B cell (primary cell): ENCODE results near the gene MVD.

Source experiments
- EZH2 ChIP-seq: IDR thresholded peaks from 2 replicates; pipeline ENCODE4 v1.6.1; 2012; ENCODE audit warnings: borderline replicate concordance, low read depth, mild to moderate bottlenecking, moderate library complexity, low read length; ENCODE audit not compliant: insufficient read depth, poor library complexity, severe bottlenecking
- TF ChIP-seq, protein P1 (sequence below): fragments of 200-600 bp; IDR thresholded peaks from one replicate; pipeline ENCODE4 v1.8.0; 2022; ENCODE audit warnings: antibody characterized with exemption, mild to moderate bottlenecking

DNA sequence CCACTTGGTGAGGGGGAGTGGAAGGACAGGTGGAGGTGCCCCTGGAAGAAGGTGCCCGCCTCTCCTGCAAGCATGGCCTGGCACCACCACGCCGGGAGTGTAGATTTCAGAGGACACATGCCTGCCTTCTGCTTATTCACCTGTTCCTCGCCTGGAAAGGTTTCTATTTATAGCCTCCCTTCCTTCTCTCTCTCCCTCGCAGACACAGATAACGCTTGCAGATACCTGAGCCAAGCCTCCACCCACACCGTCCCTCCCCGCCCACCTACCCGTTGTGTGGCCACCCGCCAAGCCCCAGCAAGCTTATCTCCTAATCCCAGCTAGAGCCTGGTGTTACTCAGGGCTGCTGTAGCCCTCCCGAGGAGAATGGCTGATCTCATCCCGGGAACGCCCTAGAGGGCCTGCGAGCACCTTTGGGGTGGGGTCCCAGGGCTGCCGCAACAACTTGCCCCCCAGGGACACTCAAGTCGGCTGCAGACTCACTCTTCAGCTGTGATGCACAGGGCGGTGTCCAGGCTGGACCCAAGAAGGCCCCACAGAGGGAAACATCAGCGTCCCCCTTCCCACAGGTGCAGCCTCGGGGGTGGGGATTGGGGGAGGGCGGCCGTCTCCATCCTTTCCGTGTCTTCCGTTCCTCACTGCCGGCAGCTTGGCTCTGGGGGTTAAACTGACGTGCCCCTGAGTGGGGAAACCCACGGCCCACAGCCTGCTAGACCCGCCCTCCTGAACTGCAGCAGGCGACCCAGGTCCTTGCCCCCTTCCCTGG, 25.3 kb upstream of the MVD start:
- TF ChIP-seq, protein P1, sequence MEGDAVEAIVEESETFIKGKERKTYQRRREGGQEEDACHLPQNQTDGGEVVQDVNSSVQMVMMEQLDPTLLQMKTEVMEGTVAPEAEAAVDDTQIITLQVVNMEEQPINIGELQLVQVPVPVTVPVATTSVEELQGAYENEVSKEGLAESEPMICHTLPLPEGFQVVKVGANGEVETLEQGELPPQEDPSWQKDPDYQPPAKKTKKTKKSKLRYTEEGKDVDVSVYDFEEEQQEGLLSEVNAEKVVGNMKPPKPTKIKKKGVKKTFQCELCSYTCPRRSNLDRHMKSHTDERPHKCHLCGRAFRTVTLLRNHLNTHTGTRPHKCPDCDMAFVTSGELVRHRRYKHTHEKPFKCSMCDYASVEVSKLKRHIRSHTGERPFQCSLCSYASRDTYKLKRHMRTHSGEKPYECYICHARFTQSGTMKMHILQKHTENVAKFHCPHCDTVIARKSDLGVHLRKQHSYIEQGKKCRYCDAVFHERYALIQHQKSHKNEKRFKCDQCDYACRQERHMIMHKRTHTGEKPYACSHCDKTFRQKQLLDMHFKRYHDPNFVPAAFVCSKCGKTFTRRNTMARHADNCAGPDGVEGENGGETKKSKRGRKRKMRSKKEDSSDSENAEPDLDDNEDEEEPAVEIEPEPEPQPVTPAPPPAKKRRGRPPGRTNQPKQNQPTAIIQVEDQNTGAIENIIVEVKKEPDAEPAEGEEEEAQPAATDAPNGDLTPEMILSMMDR: no peak
- no peak for TF ChIP-seq EZH2
